Activated naive CD8-positive, alpha-beta T cell treated with anti-CD3 and anti-CD28 coated beads, Interleukin-2, amount 50 U/mL, for 16 hours (primary cell): ENCODE measurements around the gene METTL15.
"Not testable (repeated sequence)": the region's sequence is repeated elsewhere in the genome, so short reads cannot be mapped to it uniquely, and the experiment has no call there.

Source experiments
- DNase-seq: peaks from one replicate; pipeline ENCODE4 v3.0.0-alpha.2; 2020; ENCODE audit warnings: low read depth, low spot score

The METTL15 gene

DNA sequence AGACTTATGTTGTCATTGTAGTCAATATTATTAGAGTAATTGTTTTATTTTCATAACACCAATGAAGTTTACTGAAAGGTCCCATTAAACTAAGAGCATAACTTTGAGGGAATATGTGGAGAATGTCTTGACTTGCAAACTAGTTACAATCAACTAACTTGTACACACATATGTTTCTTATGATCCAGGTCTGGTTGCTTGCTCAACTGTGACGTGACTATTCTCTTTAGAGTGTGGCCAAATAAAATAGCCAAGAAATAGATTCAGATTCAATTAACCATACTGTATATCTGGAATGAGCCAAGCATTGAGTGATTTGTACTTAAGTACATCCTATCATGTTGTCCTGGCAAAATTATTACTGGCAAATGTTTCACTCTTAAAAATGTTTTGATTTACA is 101.7 kb downstream of the METTL15 start:
- DNase-seq = no peak

DNA sequence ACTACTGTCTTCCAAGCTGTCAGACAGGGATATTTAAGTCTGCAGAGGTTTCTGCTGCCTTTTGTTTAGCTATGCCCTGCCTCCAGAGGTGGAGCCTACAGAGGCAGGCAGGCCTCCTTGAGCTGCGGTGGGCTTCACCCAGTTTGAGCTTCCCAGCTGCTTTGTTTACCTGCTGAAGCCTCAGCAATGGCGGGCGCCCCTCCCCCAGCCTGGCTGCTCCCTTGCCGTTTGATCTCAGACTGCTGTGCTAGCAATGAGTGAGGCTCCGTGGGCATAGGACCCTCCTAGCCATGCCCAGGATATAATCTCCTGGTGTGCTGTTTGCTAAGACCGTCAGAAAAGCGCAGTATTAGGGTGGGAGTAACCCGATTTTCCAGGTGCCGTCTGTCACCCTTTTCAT is 113.9 kb downstream of the METTL15 start:
- DNase-seq = not testable (repeated sequence)

DNA sequence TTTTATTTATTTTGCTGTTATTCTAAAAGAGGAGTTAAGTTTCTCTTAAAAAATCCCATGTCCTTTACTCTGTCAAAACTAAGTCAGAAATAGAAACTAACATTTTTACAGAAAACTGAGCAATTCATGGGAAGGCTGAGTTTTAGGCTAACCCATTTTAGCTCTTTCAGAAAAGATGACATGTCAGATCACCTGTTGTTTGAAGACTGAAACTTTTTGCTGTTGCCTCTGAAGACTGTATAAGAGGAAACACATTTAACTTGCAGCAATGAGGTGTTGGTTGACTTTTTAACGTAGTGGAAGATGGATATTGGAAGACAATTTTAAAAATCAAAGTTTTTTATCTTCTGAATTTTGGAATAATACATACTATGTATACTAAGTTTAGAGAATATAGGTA is 115.4 kb downstream of the METTL15 start:
- DNase-seq = no peak

DNA sequence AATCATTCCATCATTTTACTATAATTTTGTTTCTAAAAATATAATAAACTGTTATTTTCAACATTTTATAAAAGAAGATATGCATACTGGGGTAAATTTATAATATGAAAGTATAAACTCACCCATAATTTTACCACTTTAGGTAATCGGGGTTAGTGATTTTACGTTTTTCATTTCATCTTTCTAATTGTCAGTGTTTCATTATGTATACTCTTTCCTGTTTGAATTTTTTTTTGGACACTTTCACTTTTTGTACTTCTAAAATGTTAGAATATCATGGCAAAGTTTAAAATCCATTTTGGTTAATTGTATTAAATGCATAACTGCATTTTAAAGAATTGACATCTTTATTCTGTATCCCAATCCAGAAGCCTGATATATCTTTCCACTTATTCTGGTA is 115.8 kb downstream of the METTL15 start:
- no peak for DNase-seq

DNA sequence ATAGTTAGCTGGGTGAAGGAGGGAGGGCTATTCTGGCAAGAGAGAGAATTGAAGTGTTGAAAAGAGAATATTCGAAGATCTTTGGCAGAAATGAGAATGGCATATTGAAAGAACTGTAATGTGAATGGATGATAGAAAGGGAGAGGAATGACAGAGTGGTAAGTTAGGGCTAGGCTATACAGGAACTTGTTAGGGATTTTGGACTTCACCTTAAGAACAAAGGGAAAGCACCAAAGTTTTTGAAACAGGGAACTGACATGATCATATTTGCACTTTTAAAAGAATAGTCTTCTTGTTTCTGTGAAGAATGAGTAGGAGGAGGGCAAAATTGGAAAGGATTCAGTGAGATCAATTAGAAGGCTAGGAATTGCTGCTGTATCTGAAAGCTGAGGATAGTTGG is 119.3 kb downstream of the METTL15 start:
- no peak for DNase-seq

DNA sequence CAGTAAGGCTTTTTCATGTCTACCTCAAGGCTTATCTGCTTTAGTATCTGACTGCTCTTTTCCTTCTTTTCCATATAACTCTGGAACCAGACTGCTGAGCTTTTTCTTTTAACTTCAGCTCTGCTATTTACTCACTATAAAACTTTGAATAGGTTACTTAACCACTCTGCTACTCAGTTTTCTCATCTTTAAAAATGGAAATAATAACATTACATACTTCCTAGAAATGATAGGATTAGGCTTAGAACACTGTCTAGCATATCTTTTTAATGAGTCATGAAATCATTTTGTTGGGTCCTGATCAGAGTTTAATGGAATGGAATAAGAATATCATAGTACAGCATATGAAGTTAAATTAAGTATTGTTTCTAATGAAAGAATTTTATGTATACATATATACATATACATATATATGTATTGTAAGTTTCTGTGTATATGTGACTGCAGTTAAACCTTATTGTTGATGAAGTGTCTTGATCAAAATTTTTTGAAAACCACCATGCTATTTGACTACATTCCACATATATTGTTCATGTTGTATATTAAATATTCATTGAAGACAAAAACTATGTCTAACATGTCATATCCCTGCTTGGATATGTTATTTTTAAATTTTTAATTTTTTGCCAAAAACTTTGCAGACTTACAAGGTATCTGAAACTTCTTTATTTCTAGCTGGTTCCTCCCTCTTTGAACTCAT is 120.2 kb downstream of the METTL15 start:
- no peak for DNase-seq

DNA sequence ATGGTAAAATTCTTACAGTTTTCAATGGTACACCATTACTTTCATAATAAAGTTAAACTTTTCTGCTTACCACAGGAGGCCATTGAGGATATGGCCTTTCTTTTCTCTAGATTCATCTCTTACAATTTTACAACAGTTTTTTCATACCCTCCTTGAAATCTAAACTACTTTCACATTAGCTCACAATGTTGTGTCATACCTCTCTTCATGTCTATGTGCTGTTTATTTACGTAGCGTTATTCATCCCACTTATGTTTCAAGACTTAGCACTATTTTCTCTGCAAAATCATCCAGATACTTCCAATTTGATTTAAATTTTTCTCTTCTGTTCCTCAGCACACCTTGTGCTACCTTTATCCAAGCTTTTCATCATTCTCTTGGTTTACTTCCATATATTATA is 123.3 kb downstream of the METTL15 start:
- DNase-seq = no peak

DNA sequence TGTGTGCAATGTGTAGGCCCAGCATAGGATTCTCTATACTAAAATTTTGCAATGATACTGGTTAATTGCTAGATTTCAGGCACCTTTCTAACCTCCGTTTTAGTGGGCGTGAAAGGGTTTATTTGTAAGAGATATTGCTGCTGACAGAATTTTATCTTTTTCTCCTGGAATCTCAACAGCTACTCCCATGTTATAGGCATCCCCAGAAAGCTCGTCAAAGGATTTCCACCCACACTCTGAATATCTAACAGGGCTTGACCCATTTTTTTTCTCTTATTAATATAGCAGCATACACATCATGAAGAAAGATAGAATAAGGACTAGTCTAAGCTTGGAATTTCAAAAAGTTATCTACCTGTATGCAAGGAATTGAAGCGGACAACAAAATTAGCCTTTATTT is 124.5 kb downstream of the METTL15 start:
- DNase-seq = no peak

DNA sequence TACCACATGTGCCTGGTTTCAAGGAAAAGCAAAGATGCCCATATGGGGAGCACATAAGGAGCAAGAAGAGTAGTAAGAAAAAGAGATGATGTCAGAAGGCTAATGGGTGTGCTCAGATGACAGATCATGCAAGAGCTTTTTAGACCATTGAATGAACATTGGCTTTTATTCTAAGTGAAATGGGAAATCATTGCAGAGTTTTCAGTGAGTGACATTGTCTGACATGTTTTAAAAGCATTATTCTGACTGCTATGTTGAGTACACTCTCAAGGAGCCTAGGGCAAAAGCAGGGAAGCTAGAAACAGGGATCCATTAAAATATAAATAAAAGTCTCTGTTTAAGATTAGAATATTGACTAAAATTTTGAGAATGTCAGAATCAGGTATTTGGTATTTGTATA is 133.6 kb downstream of the METTL15 start:
- no peak for DNase-seq

DNA sequence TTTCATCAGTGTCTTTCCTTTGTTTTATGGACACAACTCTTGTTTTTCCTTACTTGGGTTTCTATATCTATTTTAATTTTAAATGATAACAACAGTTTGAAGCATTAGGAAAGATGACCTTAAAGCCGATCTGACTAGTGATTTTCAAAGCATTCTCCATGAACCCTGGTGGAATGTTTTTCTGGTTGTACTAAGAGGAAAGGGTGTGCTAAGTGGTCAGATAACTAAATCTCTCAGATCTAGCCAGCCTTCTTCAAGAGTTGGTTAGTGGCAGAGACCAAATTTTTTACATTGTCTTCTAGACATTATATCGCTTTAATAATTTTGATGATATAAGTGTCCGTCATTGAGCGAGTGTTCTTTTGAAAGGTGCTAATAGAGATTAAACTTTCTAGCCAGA is 134.4 kb downstream of the METTL15 start:
- no peak for DNase-seq

DNA sequence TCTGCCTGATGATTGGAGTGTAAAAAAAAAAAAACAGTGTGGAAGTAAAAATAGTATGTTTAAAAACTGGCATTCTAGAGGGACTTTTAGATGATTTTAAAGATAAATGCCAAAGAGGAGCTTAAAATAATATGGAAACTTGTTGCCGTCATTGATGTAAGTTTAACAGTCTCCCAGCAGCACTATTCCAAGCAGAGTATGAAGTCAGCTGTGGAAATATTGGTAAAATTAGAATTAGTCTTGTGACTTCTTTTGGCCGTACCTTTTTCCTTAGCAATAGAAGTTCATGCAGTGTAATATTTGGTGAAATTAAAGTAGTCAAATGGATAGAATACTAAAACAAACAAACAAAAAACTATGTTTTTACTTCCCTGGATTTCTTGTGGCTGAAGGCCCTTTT is 134.9 kb downstream of the METTL15 start:
- DNase-seq = no peak

DNA sequence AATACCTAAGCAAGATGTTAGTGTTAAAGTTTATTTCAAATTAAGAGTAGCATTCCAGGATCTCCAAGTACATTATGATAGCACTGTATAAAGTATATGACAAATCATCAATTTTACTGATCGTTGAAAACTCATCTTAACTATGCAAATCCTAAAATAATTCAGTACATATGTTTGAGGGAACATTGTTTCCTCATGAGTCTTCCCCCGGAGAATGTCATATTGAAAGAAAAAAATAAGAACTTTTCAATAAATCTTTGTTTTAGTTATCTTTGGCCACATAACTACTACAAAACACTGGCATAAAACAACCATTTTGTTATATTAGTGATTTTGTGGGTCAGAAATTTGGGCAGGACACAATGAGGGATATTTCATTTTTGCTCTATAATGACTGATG is 135.4 kb downstream of the METTL15 start:
- DNase-seq = no peak

DNA sequence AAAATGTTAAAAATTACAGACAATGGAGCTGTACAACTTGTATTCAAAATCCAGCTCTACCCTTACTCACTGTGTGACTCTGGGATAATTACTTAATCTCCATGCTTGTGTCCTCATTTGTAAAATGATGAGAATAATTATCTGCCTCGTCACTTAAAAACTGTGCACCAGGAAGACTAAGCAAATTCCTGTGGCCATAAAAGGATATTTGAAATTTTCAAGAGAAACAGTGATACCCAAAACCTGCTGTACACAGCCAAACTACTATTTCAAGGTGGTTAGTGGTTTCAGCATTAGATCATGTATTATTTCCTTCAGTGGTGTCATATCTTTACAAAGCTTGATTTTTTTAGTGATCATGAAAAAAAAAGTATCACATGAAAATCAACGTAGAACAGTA is 136.9 kb downstream of the METTL15 start:
- DNase-seq = no peak

DNA sequence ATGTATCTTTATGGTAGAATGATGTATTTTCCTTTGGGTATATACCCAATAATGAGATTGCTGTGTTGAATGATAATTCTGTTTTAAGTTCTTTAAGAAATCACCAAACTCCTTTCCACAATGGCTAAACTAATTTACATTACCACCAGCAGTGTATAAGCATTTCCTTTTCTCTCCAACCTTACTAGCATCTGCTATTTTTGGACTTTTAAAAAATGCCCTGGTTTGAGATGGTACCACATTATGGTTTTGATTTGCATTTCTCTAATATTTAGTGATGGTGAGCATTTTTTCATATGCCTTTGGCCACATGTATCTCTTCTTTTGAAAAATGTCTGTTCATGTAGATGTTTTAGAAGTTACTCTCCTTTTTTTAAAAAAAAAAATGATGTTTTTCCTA is 142.0 kb downstream of the METTL15 start:
- no peak for DNase-seq

DNA sequence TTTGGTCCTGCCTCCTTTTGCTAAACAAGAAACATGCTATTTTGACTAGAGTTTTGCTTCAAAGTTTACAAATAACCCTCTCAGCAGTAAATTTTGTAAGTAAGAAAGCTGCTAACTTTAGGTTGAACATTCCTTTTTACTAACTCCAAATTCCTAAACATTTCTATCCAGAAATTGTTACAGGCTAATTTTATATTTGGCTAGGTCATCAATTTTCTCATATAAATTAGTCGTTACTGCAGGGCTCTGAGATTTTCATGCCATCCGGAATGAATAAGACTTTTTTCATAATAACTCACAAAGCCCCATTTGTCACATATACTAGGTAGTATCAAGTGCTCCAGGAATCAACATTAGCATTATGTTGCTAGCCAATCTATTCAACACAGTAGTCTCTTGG is 143.1 kb downstream of the METTL15 start:
- no peak for DNase-seq

DNA sequence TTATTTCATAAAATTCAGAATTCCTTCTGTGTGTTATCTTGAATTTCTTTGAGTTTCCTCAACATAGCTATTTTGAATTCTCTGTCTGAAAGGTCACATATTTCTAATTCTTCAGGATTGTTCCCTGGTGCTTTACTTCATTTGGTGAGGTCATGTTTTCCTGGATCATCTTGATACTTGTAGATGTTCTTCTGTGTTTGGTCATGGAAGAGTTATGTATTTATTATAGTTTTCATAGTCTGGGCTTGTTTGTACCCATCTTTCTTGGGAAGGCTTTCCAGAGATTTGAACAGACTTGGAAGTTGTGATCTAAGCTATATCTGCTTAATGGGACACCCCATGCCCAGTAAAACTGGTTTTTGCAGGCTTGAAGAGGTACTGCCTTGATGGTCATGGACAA is 149.6 kb downstream of the METTL15 start:
- DNase-seq = no peak

DNA sequence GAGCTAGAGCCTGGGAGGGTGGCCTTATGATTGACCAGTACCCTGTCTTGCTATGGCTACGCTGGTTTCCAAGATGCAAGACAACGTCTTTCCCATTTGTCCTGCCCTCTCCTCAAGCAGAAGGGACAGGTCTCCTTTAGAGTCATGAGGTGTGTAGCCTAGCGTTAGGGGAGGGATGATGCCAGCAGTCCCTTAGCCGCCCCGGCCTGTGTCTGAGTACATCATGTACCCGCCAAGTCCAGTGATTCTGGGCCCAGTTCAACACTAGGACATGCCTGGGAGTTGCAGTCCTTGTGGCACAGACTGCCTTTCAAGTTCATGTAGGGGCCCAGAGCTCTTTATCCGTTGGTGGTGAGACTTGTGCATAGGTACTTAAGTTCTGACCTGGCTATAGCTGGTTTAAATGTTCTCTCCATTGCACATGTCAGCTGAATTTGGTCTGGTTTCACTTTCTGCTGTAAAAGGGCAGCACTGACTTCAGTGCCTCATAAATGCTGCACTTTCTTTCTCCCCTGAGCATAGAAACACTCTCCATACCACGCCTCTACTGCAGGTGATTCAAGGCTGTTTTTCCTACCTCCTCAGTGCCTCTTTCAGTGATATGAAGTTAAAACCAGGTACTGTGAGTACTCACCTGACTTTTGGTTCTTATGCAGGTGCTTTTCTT is 151.1 kb downstream of the METTL15 start:
- no peak for DNase-seq

DNA sequence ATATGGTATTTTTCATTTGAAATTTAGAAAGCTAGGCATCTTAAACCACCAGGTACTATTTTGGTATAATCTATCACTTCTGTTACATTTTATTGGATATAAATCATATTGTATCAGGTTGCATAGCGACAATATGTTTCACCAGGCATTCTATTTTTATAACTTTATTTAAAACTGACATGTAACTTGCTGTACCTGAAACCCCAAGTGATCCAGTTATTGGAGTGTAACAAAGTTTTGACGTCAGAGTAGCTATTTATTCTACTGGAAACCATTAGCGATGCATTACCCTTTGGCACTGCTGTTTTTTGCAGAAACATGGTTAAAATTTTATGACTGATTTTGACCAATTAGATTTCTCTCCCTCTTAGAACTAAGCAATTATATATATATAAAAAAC is 160.7 kb downstream of the METTL15 start:
- no peak for DNase-seq

DNA sequence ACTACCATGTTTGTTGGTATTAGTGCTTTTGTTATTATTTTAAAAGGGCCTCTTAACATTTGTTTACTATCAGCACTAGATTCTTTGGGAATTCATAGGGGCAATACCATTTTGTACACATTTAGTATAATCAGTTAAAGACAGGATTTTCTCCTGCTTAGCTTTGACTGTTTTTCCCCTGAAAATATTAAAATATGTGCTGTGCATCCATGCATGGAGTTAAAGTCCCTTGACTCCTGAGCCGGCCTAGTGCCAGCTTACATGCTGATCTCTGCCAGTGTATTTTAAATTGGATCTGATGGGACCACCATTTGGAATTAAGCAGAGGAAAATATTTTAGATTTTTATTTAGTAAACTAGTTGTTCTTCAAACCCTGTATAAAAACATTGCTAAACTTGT is 161.4 kb downstream of the METTL15 start:
- DNase-seq = no peak

DNA sequence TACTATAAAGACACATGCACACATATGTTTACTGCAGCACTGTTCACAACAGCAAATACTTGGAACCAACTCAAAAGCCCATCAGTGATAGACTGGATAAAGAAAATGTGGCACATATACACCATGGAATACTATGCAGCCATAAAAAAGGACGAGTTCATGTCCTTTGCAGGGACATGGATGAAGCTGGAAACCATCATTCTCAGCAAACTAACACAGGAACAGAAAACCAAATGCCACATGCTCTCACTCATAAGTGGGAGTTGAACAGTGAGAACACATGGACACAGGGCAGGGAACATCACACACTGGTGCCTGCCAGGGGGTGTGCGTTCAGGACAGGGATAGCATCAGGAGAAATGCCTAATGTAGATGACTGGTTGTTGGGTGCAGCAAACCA is 164.1 kb downstream of the METTL15 start:
- DNase-seq = not testable (repeated sequence)

DNA sequence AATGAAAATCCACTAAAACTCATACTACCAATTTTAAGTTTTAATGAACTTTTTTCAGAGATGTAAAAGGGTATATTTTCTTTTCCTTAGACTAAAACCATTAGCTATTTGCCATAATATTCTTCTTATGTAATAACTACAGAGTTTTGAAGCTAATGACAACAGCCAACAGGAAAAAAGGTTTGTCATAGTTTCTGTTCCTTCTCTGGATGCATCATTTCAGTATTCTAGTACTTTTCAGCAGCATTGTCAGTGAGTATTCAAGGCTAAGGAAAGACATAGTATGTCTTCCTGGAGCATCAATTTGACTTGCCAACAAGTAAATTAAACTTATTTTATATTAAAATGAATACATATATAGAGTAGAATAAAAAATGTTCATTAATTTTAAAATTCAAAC is 166.0 kb downstream of the METTL15 start:
- DNase-seq = no peak

DNA sequence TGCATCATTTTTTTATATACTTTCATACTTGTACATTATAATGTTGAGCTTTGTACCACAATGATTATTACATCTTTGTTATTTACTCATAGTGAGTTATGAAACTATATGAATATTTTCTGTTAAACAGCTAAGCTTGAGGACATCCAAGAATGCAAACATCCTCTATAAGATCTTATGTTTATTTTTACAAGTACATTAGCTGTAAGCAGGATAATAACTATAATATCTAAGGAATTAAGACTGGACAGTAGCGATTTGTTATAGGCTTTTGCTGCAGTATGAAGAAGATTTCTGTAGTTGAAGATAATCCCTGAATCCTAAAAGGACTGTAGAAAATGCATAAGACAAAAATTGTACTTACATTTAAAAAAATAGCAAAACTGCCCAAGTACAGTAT is 176.0 kb downstream of the METTL15 start:
- DNase-seq = no peak

DNA sequence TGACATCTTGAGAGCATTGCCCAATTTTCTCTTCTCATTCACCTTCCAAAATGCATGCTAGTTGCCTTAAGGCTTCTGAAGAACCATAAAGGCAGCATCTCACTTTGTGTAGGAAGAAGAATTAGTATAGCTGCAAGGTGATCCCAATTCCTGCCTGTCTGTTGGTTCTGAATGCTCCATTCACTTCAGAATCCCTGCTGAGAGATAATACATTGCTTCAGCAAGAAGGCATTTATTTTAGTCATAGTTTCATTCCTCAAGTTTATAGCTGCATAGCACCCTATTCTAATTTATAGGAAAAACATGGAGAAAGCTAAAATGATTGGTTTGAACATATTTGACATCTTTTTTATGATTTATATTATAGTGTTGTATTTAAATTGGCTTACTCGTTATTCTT is 181.3 kb downstream of the METTL15 start:
- DNase-seq = no peak

DNA sequence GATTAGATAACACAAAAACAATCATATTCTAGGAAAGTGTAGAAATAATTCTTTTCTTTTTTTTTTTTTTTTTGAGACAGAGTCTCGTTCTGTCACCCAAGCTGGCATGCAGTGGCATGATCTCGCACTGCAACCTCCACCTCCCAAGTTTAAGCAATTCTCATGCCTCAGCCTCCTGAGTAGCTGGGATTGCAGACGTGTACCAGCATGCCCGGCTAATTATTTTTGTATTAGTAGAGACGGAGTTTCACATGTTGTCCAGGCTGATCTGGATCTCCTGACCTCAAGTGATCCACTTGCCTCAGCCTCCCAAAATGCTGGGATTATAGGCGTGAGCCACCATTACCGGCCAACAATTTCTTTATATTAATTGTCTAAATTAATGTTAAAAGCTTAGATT is 182.8 kb downstream of the METTL15 start:
- DNase-seq = not testable (repeated sequence)
